Psoas muscle (tissue), 8 donors: ENCODE measurements around the gene TPCN2. TPM values are rescaled to one million over a fixed set of nuclear protein-coding genes. Genes with fewer than 3 reads are reported as not detected.

Source experiments
- ATAC-seq, 4 donors: fragments of 200-7000 bp; cut with Tn5 transposase; one replicate each; pipeline ENCODE4 v1.9.1; 2020; ENCODE audit warnings: moderate library complexity in 3 of 4, mild to moderate bottlenecking in 2 of 4
- DNase-seq, 2 donors: peaks; one replicate each; pipeline ENCODE4 v3.0.0-alpha.2; 2020
- H3K27ac ChIP-seq: fragments of 200-600 bp; one replicate; pipeline ENCODE4 v1.8.0; 2022
- H3K27me3 ChIP-seq, 3 donors: fragments of 200-600 bp in 1 of 3; one replicate each; pipeline versions ENCODE4 v1.6.1 to v1.8.0; 2013 to 2022; ENCODE audit warnings: low read length in 2 of 3, mild to moderate bottlenecking in 2 of 3, moderate library complexity in 1 of 3; ENCODE audit not compliant: insufficient read depth in 3 of 3
- H3K36me3 ChIP-seq, 2 donors: fragments of 200-600 bp in 1 of 2; one replicate each; pipeline versions ENCODE4 v1.6.1 to v1.8.0; 2013 to 2022; ENCODE audit warnings: low read depth in 1 of 2, mild to moderate bottlenecking in 1 of 2, moderate library complexity in 1 of 2; ENCODE audit not compliant: insufficient read depth in 1 of 2
- H3K4me1 ChIP-seq: fragments of 200-600 bp; one replicate; pipeline ENCODE4 v1.8.0; 2022
- H3K4me3 ChIP-seq: fragments of 200-600 bp; one replicate; pipeline ENCODE4 v1.8.0; 2022; ENCODE audit warnings: mild to moderate bottlenecking
- H3K9me3 ChIP-seq: fragments of 200-600 bp; one replicate; pipeline ENCODE4 v1.8.0; 2022
- CTCF ChIP-seq: fragments of 200-600 bp; IDR thresholded peaks from one replicate; pipeline ENCODE4 v1.8.0; 2022; ENCODE audit warnings: antibody characterized with exemption
- WGBS, 3 donors: extraction: QIAGEN DNeasy Blood & Tissue Kit; methylation state at CpG; one replicate each; pipeline versions ENCODE4 v1.1.6 to v1.1.7; 2013; 5-methylcytosine and 5-hydroxymethylcytosine counted together
- intact Hi-C, 2 donors: fragments of 100-400 bp; cut with DNase I; formaldehyde crosslinking; loops; one replicate each; pipeline versions ENCODE4 v1.11.0 to v1.14.2; 2022
- polyA plus RNA-seq, 3 donors: library from polyadenylated mRNA; stranded (reverse); fragments of 200-250 nt; gene quantifications; one replicate each; pipeline ENCODE4 v1.2.3, GENCODE V29; 2013
- total RNA-seq, 4 donors: library from RNA; stranded (reverse); fragmentation: NEBNext Ultra II Directional in 2 of 4; extraction: Animal tissue kit (Norgen Biotek cat#: 25700) in 2 of 4; gene quantifications; one replicate each; pipeline versions ENCODE4 v1.2.1 to v1.2.4, GENCODE V29; 2021 to 2023
- donor health status: healthy with polysubstance abuse.
- donor health status: DM: no; HTN: no; CAD: no; lungs with moderate emphysema.
- donor health status: Bipolar disorder and iron deficiency.
- donor health status: healthy.
- donor health status: DM: yes; HTN: yes; CAD: no.
- donor health status: DM: no; HTN: no; CAD: no.
- donor health status: DM: no; HTN: no; CAD: no.
- donor health status: DM: yes; HTN: yes; CAD: no.

TPCN2 gene
- total and polyA plus RNA-seq, 7 donors: 2.2 to 6.0 (median 3.5) TPM

GRCh38 chr11:69105461-69106030 lies 56.8 kb downstream of the TPCN2 start:
- ATAC-seq: no peak
- DNase-seq: peak in 1 of 2 donors; percentile 39
- Histone ChIP-seq H3K27ac (no peak overlapping the region), H3K4me1 (no peaks in the 10 kb centered on the region), H3K36me3 (no peaks in the 10 kb centered on the region), H3K4me3 (no peak overlapping the region), H3K9me3 (no peaks in the 10 kb centered on the region), H3K27me3 (peaks cover 0 to 33% (median 2%) of the 10 kb centered on the region in 3 donors)
- no peak for TF ChIP-seq CTCF
- 50 to 57% (median 51%) methylated on average over 18 of the region's 18 CpGs for WGBS, 3 donors
- intact Hi-C loops: loop anchor here in 1 of 2 donors (10.0 kb wide), 1 partner anchor 339 kb away; no protein-coding TSS in a partner anchor

DNA sequence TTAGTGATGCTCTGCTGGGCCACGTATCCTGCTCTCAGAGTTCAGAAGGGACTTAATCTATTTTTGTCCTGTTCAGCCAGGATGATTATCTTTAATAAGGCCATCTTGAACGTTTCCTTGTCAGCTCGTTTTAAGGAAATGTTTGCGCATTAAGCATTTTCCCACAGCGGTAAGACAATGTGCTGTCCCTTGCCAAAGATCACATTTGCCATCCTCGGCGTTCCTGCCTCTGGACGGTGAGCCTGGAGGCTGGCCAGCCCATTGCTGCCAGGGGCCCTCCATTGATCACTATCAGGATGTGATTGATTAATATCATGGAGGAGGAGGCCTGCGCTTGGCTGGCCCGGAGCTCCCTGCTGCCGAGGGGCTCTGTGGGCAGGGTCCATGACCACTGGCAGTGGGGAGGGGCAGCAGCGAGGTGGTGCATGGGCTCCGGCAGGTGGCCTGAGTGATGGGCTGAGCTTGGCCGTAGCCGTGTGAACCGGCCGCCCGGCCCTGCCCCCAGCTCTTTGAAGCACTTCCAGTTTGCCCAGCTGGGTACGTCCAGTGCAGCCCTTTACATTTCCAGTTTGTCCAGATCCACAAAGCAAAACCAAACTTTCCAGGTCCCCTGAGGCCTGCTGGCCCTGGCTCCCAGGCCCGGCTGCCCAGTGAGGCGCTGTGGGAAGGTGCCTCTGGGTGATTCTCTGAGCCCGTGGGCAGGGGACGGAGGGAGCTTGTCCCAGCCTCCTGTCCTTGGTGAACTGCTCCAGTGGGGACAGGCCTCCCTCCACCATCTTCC lies 57.5 kb downstream of the TPCN2 start:
- TF ChIP-seq CTCF: no peak
- peak in 1 of 2 donors; percentile 41 for DNase-seq
- no peak overlapping the region for H3K27ac ChIP-seq
- H3K27me3 ChIP-seq: peaks cover 0 to 33% (median 2%) of the 10 kb centered on the region in 3 donors
- H3K9me3 ChIP-seq: no peaks in the 10 kb centered on the region
- intact Hi-C loops: loop anchor here in 1 of 2 donors (10.0 kb wide), 1 partner anchor 339 kb away; no protein-coding TSS in a partner anchor
- H3K4me3 ChIP-seq: no peak overlapping the region
- 56 to 64% (median 63%) methylated on average over 23 of the region's 23 CpGs for WGBS, 3 donors
- no peaks in the 10 kb centered on the region for H3K36me3 ChIP-seq
- H3K4me1 ChIP-seq: no peaks in the 10 kb centered on the region
- no peak for ATAC-seq

- Histone ChIP-seq H3K9me3 (no peaks in the 10 kb centered on the region), H3K36me3 (no peaks in the 10 kb centered on the region), H3K27ac (no peak overlapping the region), H3K4me3 (no peak overlapping the region), H3K27me3 (peaks cover 0 to 33% (median 2%) of the 10 kb centered on the region in 3 donors), H3K4me1 (no peaks in the 10 kb centered on the region)
- TF ChIP-seq CTCF: no peak
- no peak for ATAC-seq
- intact Hi-C loops: loop anchor here in 1 of 2 donors (10.0 kb wide), 1 partner anchor 337 kb away; no protein-coding TSS in a partner anchor
- DNase-seq: no peak
Measured at GRCh38 chr11:69107413-69107812, 58.7 kb downstream of the TPCN2 start.

DNA sequence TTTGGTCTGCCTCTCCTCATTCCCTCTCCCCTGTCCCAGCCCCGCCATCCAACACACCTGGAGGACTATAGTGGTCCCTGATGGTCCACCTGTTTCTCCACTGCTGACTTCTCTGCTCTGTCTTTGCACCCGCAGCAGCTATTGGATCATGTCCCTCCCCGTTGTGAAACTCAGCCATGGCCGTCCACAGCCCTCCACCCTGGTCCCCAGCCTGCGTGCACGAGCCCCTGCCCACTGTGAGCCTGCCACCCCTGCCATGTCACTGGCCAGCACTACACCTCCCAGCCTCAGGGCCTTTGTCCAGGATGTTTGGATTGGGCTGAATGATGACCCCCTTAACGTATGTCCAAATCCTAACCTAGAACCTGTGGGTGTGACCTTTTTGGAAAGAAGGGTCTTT lies 59.3 kb downstream of the TPCN2 start:
- Histone ChIP-seq H3K9me3 (no peaks in the 10 kb centered on the region), H3K4me3 (no peak overlapping the region), H3K36me3 (no peaks in the 10 kb centered on the region), H3K27ac (no peak overlapping the region), H3K4me1 (no peaks in the 10 kb centered on the region), H3K27me3 (peaks cover 0 to 27% (median 2%) of the 10 kb centered on the region in 3 donors)
- no peak for TF ChIP-seq CTCF
- WGBS, 3 donors: 96 to 98% (median 97%) methylated on average over 7 of the region's 7 CpGs
- ATAC-seq: no peak
- no peak for DNase-seq
- intact Hi-C loops: loop anchor here in 1 of 2 donors (10.0 kb wide), 1 partner anchor 337 kb away; no protein-coding TSS in a partner anchor
